CD14-positive monocyte (primary cell): ENCODE data around the gene CCDC38. TPM values are rescaled to one million over a fixed set of nuclear protein-coding genes. Genes with fewer than 3 reads are reported as not detected.

Source experiments
- DNase-seq, 3 donors: peaks; one replicate each; pipeline ENCODE4 v3.0.0-alpha.2; 2011 to 2022
- H2AFZ ChIP-seq: 2 replicates; pipeline ENCODE4 v1.6.0; 2012; ENCODE audit warnings: mild to moderate bottlenecking, low read depth, low read length, inconsistent platforms; ENCODE audit not compliant: insufficient read depth, poor library complexity, severe bottlenecking
- H3K27ac ChIP-seq, 2 donors: 1 replicate in 1 of 2; 2 replicates in 1 of 2; pipeline ENCODE4 v1.5.1; 2012 to 2013; ENCODE audit warnings: low read length in 2 of 2, control low read depth in 1 of 2, inconsistent platforms in 1 of 2, low read depth in 1 of 2, mild to moderate bottlenecking in 1 of 2
- H3K27me3 ChIP-seq, 2 donors: one replicate each; pipeline versions ENCODE4 v1.6.0 to v1.6.1; 2011 to 2013; ENCODE audit warnings: low read length in 2 of 2; ENCODE audit not compliant: control insufficient read depth in 2 of 2, insufficient read depth in 2 of 2
- H3K36me3 ChIP-seq, 2 donors: replicated peaks in 1 of 2; 1 replicate in 1 of 2; 2 replicates in 1 of 2; pipeline versions ENCODE4 v1.5.1 to v1.6.1; 2012 to 2013; ENCODE audit warnings: low read length in 2 of 2, control low read depth in 1 of 2, inconsistent platforms in 1 of 2, mild to moderate bottlenecking in 1 of 2; ENCODE audit not compliant: insufficient read depth in 2 of 2, control insufficient read depth in 1 of 2
- H3K4me1 ChIP-seq, 2 donors: 1 replicate in 1 of 2; 2 replicates in 1 of 2; pipeline versions ENCODE4 v1.5.1 to v1.6.1; 2012 to 2013; ENCODE audit warnings: low read length in 2 of 2, control low read depth in 1 of 2, inconsistent platforms in 1 of 2, mild to moderate bottlenecking in 1 of 2, moderate library complexity in 1 of 2; ENCODE audit not compliant: insufficient read depth in 2 of 2, control insufficient read depth in 1 of 2
- H3K4me2 ChIP-seq: replicated peaks from 2 replicates; pipeline ENCODE3; 2012; ENCODE audit warnings: low read length, moderate library complexity, mild to moderate bottlenecking; ENCODE audit not compliant: poor library complexity, severe bottlenecking; ENCODE audit errors: extremely low read depth
- H3K4me3 ChIP-seq, 3 experiments: fragments of 200-600 bp in 1 of 3; sonication (generic) in 1 of 3; replicated peaks in 1 of 3; 1 replicate in 2 of 3; 2 replicates in 1 of 3; pipeline ENCODE4 v1.5.1; 2011 to 2013; ENCODE audit warnings: low read length in 3 of 3, mild to moderate bottlenecking in 3 of 3, control low read depth in 2 of 3, low read depth in 2 of 3, inconsistent platforms in 1 of 3, moderate library complexity in 1 of 3
- H3K79me2 ChIP-seq: 2 replicates; pipeline ENCODE4 v1.6.0; 2012; ENCODE audit warnings: mild to moderate bottlenecking, control low read depth, inconsistent platforms, low read length, moderate library complexity; ENCODE audit not compliant: insufficient read depth
- H3K9ac ChIP-seq: 2 replicates; pipeline ENCODE4 v1.6.0; 2017; ENCODE audit warnings: low read length, mild to moderate bottlenecking; ENCODE audit not compliant: insufficient read depth, poor library complexity, severe bottlenecking
- H3K9me3 ChIP-seq, 2 donors: replicated peaks in 1 of 2; 1 replicate in 1 of 2; 2 replicates in 1 of 2; pipeline versions ENCODE4 v1.5.1 to v1.6.1; 2012 to 2013; ENCODE audit warnings: low read length in 2 of 2, control low read depth in 1 of 2; ENCODE audit not compliant: control insufficient read depth in 1 of 2, insufficient read depth in 1 of 2
- H4K20me1 ChIP-seq: 2 replicates; pipeline ENCODE4 v1.6.0; 2012; ENCODE audit warnings: mild to moderate bottlenecking, low read length, control low read depth, moderate library complexity; ENCODE audit not compliant: insufficient read depth
- H3K27ac Mint-ChIP-seq, 7 donors: one replicate each; pipeline ENCODE4 v1.8.0; 2020; ENCODE audit warnings: mild to moderate bottlenecking in 7 of 7, mixed read lengths in 7 of 7, moderate library complexity in 6 of 7, inconsistent platforms in 2 of 7
- H3K27me3 Mint-ChIP-seq, 3 donors: one replicate each; pipeline ENCODE4 v1.8.0; 2021 to 2022; ENCODE audit warnings: low read depth in 3 of 3, mild to moderate bottlenecking in 3 of 3, mixed read lengths in 3 of 3, moderate library complexity in 3 of 3, inconsistent platforms in 1 of 3
- H3K36me3 Mint-ChIP-seq, 2 donors: one replicate each; pipeline ENCODE4 v1.8.0; 2020; ENCODE audit warnings: mixed read lengths in 2 of 2, inconsistent platforms in 1 of 2, mild to moderate bottlenecking in 1 of 2
- H3K4me1 Mint-ChIP-seq: one replicate; pipeline ENCODE4 v1.8.0; 2020; ENCODE audit warnings: mild to moderate bottlenecking, mixed read lengths
- H3K4me3 Mint-ChIP-seq, 2 donors: one replicate each; pipeline ENCODE4 v1.8.0; 2020; ENCODE audit warnings: mild to moderate bottlenecking in 2 of 2, mixed read lengths in 2 of 2, moderate library complexity in 1 of 2
- H3K9me3 Mint-ChIP-seq, 7 donors: one replicate each; pipeline ENCODE4 v1.8.0; 2020 to 2022; ENCODE audit warnings: mixed read lengths in 7 of 7, mild to moderate bottlenecking in 6 of 7, moderate library complexity in 6 of 7, inconsistent platforms in 2 of 7
- CTCF ChIP-seq: fragments of 200-600 bp; IDR thresholded peaks from one replicate; pipeline ENCODE4 v1.8.0; 2022; ENCODE audit warnings: antibody characterized with exemption, mild to moderate bottlenecking
- WGBS: methylation state at CpG from one replicate; pipeline ENCODE4 v1.1.5; 2013; ENCODE audit warnings: missing lambda C conversion rate; ENCODE audit not compliant: insufficient coverage; 5-methylcytosine and 5-hydroxymethylcytosine counted together
- intact Hi-C, 2 donors: fragments of 100-400 bp; cut with micrococcal nuclease; formaldehyde crosslinking; loops; one replicate each; pipeline versions ENCODE4 v1.15.0 to v1.15.1; 2023
- polyA plus RNA-seq, 3 donors: library from polyadenylated mRNA; depleted of rRNA in 1 of 3; unstranded in 2 of 3; stranded (reverse) in 1 of 3; fragments of 300-500 nt in 2 of 3; fragments of >200 nt in 1 of 3; fragmentation: Illumina TruSeq in 2 of 3; gene quantifications; 1 replicate in 2 of 3; 2 replicates in 1 of 3; pipeline ENCODE4 v1.2.3, GENCODE V29; 2012 to 2021

The CCDC38 gene
- polyA plus RNA-seq, 3 donors = not detected

GRCh38 chr12:95898081-95898480 lies 44.3 kb downstream of the CCDC38 start:
- Histone ChIP-seq H3K36me3 (no peaks in the 10 kb centered on the region), H3K9me3 (peaks cover 0 to 3% of the 10 kb centered on the region in 2 donors), H3K4me3 (no peak overlapping the region), H2AFZ (no peak overlapping the region), H3K4me2 (no peak overlapping the region), H3K9ac (no peak overlapping the region), H3K27me3 (peaks cover 11 to 17% of the 10 kb centered on the region in 2 donors), H4K20me1 (no peaks in the 10 kb centered on the region), H3K79me2 (no peaks in the 10 kb centered on the region), H3K27ac (no peak overlapping the region), H3K4me1 (no peaks in the 10 kb centered on the region)
- no peak for TF ChIP-seq CTCF
- no peak for DNase-seq
- no CpG with 5 or more reads among the region's 4 CpGs for WGBS
- H3K27me3 Mint-ChIP-seq = peaks cover 15 to 24% (median 21%) of the 10 kb centered on the region in 3 donors
- H3K9me3 Mint-ChIP-seq = peaks cover under 1 to 7% (median 2%) of the 10 kb centered on the region in 7 donors
- no peak overlapping the region for H3K27ac Mint-ChIP-seq
- intact Hi-C loops = no loop called here
- no peaks in the 10 kb centered on the region for H3K4me1 Mint-ChIP-seq
- no peak overlapping the region for H3K4me3 Mint-ChIP-seq
- no peaks in the 10 kb centered on the region for H3K36me3 Mint-ChIP-seq

DNA sequence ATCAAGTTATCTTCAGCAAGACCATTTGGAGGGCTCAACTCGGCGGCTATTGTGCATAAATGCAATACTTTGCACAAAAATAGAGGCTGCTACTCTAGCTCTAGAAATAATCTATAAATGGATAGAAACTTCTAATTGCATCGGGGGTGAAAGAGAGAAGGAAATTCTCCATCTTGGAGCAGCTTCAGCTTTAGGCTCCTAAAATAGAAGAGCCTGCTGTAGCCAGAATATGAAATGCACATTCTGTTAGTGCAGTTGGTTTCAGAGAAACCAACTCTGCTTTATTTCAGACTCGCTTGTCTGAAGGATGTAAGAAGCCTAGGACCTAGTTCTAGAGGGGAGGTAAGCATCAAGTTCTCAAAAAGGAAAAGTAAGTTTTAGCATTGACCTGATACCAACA lies 45.6 kb downstream of the CCDC38 start:
- no peak overlapping the region for H3K4me3 Mint-ChIP-seq
- no peak for TF ChIP-seq CTCF
- peaks cover 10 to 11% of the 10 kb centered on the region in 2 donors for H3K27me3 ChIP-seq
- H3K27ac ChIP-seq = no peak overlapping the region
- H3K9me3 Mint-ChIP-seq = peaks cover 0 to 3% (median 0%) of the 10 kb centered on the region in 7 donors
- no peak overlapping the region for H3K4me2 ChIP-seq
- no peaks in the 10 kb centered on the region for H3K4me1 ChIP-seq
- H3K4me1 Mint-ChIP-seq = no peaks in the 10 kb centered on the region
- H3K27ac Mint-ChIP-seq = no peak overlapping the region
- H3K9me3 ChIP-seq = no peaks in the 10 kb centered on the region
- no peak overlapping the region for H3K4me3 ChIP-seq
- no peaks in the 10 kb centered on the region for H4K20me1 ChIP-seq
- intact Hi-C loops = no loop called here
- no peaks in the 10 kb centered on the region for H3K36me3 ChIP-seq
- peaks cover 15 to 25% (median 21%) of the 10 kb centered on the region in 3 donors for H3K27me3 Mint-ChIP-seq
- no CpG with 5 or more reads among the region's 4 CpGs for WGBS
- no peak overlapping the region for H2AFZ ChIP-seq
- no peaks in the 10 kb centered on the region for H3K36me3 Mint-ChIP-seq
- H3K79me2 ChIP-seq = no peaks in the 10 kb centered on the region
- no peak for DNase-seq
- H3K9ac ChIP-seq = no peak overlapping the region
